Caco-2 (cell line): Measurements from ENCODE around the gene TBK1. TPM values are rescaled to one million over a fixed set of nuclear protein-coding genes. Genes with fewer than 3 reads are reported as not detected.

Experiments
- BruUV-seq: library from RNA; stranded (reverse); fragments of 400-500 nt; replicated peaks from 2 replicates; lab custom pipeline; 2021; lab: Mats Ljungman, UMichigan
- CTCF ChIA-PET: fragments of 300-600 bp; sonication (Branson Sonifier 250); formaldehyde crosslinking; loops from one replicate; lab custom pipeline; 2022; ENCODE audit warnings: antibody characterized with exemption; lab: Charles Lee
- POLR2A ChIA-PET: fragments of 300-600 bp; sonication (Branson Sonifier 250); formaldehyde crosslinking; loops from one replicate; lab custom pipeline; 2022; ENCODE audit warnings: antibody characterized with exemption; lab: Charles Lee
- DNase-seq, 2 experiments: peaks; one replicate each; pipeline versions ENCODE4 v3.0.0 to v3.0.0-alpha.2; 2020 to 2022
- H3K27me3 ChIP-seq: replicated peaks from 2 replicates; pipeline ENCODE4 v1.6.0; 2011; ENCODE audit warnings: low read length; ENCODE audit not compliant: control insufficient read depth, insufficient read depth
- H3K36me3 ChIP-seq: 2 replicates; pipeline ENCODE4 v1.5.1; 2011; ENCODE audit warnings: low read length; ENCODE audit not compliant: control insufficient read depth, insufficient read depth
- H3K4me1 ChIP-seq: fragments of 250-450 bp; sonication (Bioruptor Pico); 2 replicates; pipeline ENCODE4 v1.5.1; 2020; ENCODE audit warnings: mild to moderate bottlenecking
- H3K4me3 ChIP-seq: 2 replicates; pipeline ENCODE4 v1.5.1; 2011; ENCODE audit warnings: low read depth, mild to moderate bottlenecking, control low read depth, low read length
- H3K9me3 ChIP-seq: fragments of 250-450 bp; sonication (Bioruptor Pico); 2 replicates; pipeline ENCODE4 v1.5.1; 2020; ENCODE audit warnings: mild to moderate bottlenecking, moderate library complexity
- H3K27ac Mint-ChIP-seq: one replicate; pipeline ENCODE4 v1.8.0; 2022; ENCODE audit warnings: mixed read lengths; ENCODE audit not compliant: unreplicated experiment
- H3K27me3 Mint-ChIP-seq: one replicate; pipeline ENCODE4 v1.8.0; 2022; ENCODE audit warnings: mixed read lengths; ENCODE audit not compliant: insufficient read depth, unreplicated experiment
- H3K36me3 Mint-ChIP-seq: one replicate; pipeline ENCODE4 v1.8.0; 2022; ENCODE audit warnings: mild to moderate bottlenecking, mixed read lengths; ENCODE audit not compliant: insufficient read depth, unreplicated experiment
- H3K4me1 Mint-ChIP-seq: one replicate; pipeline ENCODE4 v1.8.0; 2022; ENCODE audit warnings: low read depth, mixed read lengths; ENCODE audit not compliant: unreplicated experiment
- H3K4me3 Mint-ChIP-seq: one replicate; pipeline ENCODE4 v1.8.0; 2022; ENCODE audit warnings: mild to moderate bottlenecking, moderate library complexity, mixed read lengths; ENCODE audit not compliant: unreplicated experiment
- H3K9me3 Mint-ChIP-seq: one replicate; pipeline ENCODE4 v1.8.0; 2022; ENCODE audit warnings: mixed read lengths; ENCODE audit not compliant: unreplicated experiment
- intact Hi-C: fragments of 100-400 bp; cut with micrococcal nuclease; formaldehyde crosslinking; loops from one replicate; pipeline ENCODE4 v1.10.0; 2022; ENCODE audit not compliant: unreplicated experiment
- total RNA-seq: library from RNA; stranded (reverse); gene quantifications from 2 replicates; pipeline ENCODE4 v1.2.3, GENCODE V29; 2022
- TF ChIP-seq, protein P1 (sequence below), 2 experiments: fragments of 200-600 bp in 1 of 2; IDR thresholded peaks; 1 replicate in 1 of 2; 2 replicates in 1 of 2; pipeline versions ENCODE4 v1.5.1 to v1.8.0; 2011 to 2022; ENCODE audit warnings: antibody characterized with exemption in 1 of 2, control low read depth in 1 of 2, inconsistent platforms in 1 of 2, low read depth in 1 of 2, low read length in 1 of 2, mild to moderate bottlenecking in 1 of 2, moderate library complexity in 1 of 2; ENCODE audit not compliant: insufficient read depth in 1 of 2, severe bottlenecking in 1 of 2, unreplicated experiment in 1 of 2

Gene TBK1
- total RNA-seq, 1 experiment from 2014 or later: 21.6 TPM

GRCh38 chr12:64470495-64470894 is 18.6 kb downstream of the TBK1 start:
- no peaks in the 10 kb centered on the region for H3K27me3 Mint-ChIP-seq
- H3K4me1 Mint-ChIP-seq: no peaks in the 10 kb centered on the region
- no peak overlapping the region for H3K4me3 Mint-ChIP-seq
- H3K27me3 ChIP-seq: no peaks in the 10 kb centered on the region
- no peak overlapping the region for H3K4me3 ChIP-seq
- H3K36me3 ChIP-seq: no peaks in the 10 kb centered on the region; the same call in 1 of the 2 replicates
- BruUV-seq: no TSS peak
- H3K36me3 Mint-ChIP-seq: peaks cover 76% of the 10 kb centered on the region
- intact Hi-C loops: no loop called here
- ChIA-PET CTCF (no interaction called here), POLR2A (no interaction called here)
- H3K9me3 ChIP-seq: no peaks in the 10 kb centered on the region
- no peak for DNase-seq
- no peak overlapping the region for H3K27ac Mint-ChIP-seq
- H3K4me1 ChIP-seq: no peaks in the 10 kb centered on the region
- no peaks in the 10 kb centered on the region for H3K9me3 Mint-ChIP-seq
- TF ChIP-seq, protein P1, sequence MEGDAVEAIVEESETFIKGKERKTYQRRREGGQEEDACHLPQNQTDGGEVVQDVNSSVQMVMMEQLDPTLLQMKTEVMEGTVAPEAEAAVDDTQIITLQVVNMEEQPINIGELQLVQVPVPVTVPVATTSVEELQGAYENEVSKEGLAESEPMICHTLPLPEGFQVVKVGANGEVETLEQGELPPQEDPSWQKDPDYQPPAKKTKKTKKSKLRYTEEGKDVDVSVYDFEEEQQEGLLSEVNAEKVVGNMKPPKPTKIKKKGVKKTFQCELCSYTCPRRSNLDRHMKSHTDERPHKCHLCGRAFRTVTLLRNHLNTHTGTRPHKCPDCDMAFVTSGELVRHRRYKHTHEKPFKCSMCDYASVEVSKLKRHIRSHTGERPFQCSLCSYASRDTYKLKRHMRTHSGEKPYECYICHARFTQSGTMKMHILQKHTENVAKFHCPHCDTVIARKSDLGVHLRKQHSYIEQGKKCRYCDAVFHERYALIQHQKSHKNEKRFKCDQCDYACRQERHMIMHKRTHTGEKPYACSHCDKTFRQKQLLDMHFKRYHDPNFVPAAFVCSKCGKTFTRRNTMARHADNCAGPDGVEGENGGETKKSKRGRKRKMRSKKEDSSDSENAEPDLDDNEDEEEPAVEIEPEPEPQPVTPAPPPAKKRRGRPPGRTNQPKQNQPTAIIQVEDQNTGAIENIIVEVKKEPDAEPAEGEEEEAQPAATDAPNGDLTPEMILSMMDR (IDR thresholded peaks at IDR 0.05; ENCODE audit: insufficient read depth in 1 of 2, low read depth in 1 of 2, low read length in 1 of 2, severe bottlenecking in 1 of 2, unreplicated experiment in 1 of 2): no peak

DNA sequence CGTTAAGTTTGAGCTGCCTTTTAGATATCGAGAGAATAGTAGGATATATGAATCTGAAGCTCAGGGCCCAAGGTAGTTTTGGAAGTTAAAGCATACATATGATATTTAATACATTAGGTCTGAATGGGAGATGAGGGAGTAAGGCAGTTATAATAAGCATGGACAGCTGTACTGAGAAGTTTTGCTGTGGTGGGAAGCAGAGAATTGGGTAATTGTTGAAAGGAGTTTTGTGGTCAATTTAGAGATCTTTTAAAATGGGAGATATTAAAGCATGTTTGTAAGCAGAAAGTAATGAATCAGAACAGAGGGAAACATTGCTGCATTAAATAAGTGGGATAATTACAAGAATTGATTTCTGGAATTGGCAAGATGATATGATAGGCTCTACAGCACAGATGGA is 21.3 kb downstream of the TBK1 start:
- H3K4me1 Mint-ChIP-seq: no peaks in the 10 kb centered on the region
- no peaks in the 10 kb centered on the region; the same call in 1 of the 2 replicates for H3K36me3 ChIP-seq
- no peaks in the 10 kb centered on the region for H3K9me3 Mint-ChIP-seq
- H3K4me1 ChIP-seq: no peaks in the 10 kb centered on the region
- no peak overlapping the region for H3K27ac Mint-ChIP-seq
- POLR2A ChIA-PET: no interaction called here
- H3K27me3 ChIP-seq: no peaks in the 10 kb centered on the region
- H3K4me3 Mint-ChIP-seq: no peak overlapping the region
- H3K4me3 ChIP-seq: no peak overlapping the region
- BruUV-seq: no TSS peak
- CTCF ChIA-PET: no interaction called here
- TF ChIP-seq, protein P1 (IDR thresholded peaks at IDR 0.05; ENCODE audit: insufficient read depth in 1 of 2, low read depth in 1 of 2, low read length in 1 of 2, severe bottlenecking in 1 of 2, unreplicated experiment in 1 of 2): no peak
- DNase-seq: no peak
- intact Hi-C loops: no loop called here
- peaks cover 79% of the 10 kb centered on the region for H3K36me3 Mint-ChIP-seq
- no peaks in the 10 kb centered on the region for H3K27me3 Mint-ChIP-seq
- no peaks in the 10 kb centered on the region for H3K9me3 ChIP-seq

DNA sequence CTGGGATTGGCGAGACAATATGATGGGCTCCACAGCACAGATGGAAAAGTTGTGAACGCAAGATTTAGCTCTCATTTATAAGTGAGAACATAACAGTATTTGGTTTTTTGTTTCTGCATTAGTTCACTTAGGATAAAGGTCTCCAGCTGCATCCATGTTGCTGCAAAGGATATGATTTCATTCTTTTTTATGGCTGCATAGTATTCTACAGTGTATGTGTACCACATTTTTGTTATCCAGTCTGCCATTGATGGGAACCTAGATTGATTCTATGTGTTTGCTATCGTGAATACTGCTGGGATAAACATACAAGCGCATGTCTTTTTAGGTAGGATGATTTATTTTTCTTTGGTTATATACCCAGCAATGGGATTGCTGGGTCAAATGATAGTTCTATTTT is 23.6 kb downstream of the TBK1 start:
- Histone ChIP-seq H3K9me3 (no peaks in the 10 kb centered on the region), H3K27me3 (no peaks in the 10 kb centered on the region), H3K36me3 (no peaks in the 10 kb centered on the region; the same call in 1 of the 2 replicates), H3K4me3 (no peak overlapping the region), H3K4me1 (no peaks in the 10 kb centered on the region)
- peaks cover 68% of the 10 kb centered on the region for H3K36me3 Mint-ChIP-seq
- DNase-seq: no peak
- TF ChIP-seq, protein P1 (IDR thresholded peaks at IDR 0.05; ENCODE audit: insufficient read depth in 1 of 2, low read depth in 1 of 2, low read length in 1 of 2, severe bottlenecking in 1 of 2, unreplicated experiment in 1 of 2): no peak
- no peak overlapping the region for H3K27ac Mint-ChIP-seq
- H3K27me3 Mint-ChIP-seq: no peaks in the 10 kb centered on the region
- H3K9me3 Mint-ChIP-seq: no peaks in the 10 kb centered on the region
- ChIA-PET POLR2A (interaction anchor here (0.6 kb wide), 1 partner anchor 47 kb away, joined by 3 read pairs; no protein-coding TSS in a partner anchor), CTCF (no interaction called here)
- H3K4me3 Mint-ChIP-seq: no peak overlapping the region
- intact Hi-C loops: no loop called here
- BruUV-seq: no TSS peak
- H3K4me1 Mint-ChIP-seq: no peaks in the 10 kb centered on the region
